ENCODE data around the gene PSPN. TPM values are rescaled to one million over a fixed set of nuclear protein-coding genes. Genes with fewer than 3 reads are reported as not detected.

PSPN gene, protein sequence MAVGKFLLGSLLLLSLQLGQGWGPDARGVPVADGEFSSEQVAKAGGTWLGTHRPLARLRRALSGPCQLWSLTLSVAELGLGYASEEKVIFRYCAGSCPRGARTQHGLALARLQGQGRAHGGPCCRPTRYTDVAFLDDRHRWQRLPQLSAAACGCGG
- total RNA-seq (2014; rRNA removed; shearing (Covaris generic)) = 1.8 and 2.3 TPM in 2 replicates

DNA sequence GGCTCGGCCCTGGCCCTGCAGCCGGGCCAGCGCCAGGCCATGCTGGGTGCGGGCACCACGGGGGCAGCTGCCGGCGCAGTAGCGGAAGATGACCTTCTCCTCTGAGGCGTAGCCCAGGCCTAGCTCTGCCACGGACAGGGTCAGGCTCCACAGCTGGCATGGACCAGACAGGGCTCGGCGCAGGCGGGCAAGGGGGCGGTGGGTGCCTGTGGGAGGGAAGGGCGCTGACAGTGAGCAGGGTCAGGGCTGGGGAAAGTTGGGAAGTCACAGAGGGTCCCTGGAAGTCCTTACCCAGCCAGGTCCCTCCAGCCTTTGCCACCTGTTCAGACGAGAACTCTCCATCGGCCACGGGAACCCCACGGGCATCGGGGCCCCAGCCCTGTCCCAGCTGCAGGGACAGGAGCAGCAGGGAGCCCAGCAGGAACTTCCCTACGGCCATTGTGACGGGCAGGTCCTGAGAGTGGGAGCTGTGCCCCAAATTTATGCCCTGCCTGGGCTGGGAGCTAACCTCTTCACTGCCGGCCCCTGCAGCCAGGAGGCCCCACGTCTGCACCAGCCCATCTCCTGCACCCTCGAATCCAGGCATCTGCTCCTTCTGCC, at the start of gene PSPN:
PSPN (minus strand) TSS at position 523 of the 600 bp plus-strand sequence; CDS start at position 439, 84 bp downstream.
- no peak for DNase-seq (ENCODE audit: low spot score)

DNA sequence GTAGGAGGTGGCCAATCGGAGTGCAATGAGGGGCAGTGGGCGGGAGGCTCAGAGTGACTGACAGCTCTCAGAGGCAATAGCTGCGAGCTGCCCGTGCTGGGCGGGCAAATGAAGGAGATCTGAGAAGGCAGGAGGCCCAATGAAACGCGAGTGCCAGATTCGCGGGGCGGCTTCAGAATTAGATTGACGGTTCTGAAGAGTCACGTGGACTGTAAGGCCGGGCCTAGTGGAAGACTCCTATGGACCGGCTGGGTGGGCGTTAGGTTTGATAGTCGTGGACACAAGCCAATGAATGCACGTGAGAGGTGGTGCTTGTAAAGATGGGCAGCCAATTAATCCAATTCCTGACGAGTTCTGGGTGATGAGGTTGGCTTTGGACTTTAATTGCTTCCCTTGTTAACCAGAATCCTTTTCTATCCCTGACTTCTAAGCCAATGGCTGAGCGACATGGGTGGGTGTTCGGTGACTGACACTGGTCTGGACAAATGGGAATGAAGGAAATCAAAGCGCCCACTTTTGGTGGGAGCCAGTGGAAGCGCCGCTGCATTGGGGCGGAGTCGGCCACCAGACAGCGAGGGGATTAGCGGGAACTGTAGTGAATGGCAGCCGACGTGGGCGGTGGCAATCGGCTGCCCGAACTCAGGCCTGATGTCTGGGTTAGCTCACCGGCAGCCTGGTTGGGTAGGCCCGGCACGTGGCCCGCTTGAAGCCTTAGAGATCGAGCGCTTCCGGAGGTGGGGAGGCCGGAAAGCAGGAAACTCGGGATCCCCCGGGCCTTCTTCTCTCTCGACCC, 49.4 kb upstream of the PSPN start:
- DNase-seq (ENCODE audit: low spot score) = peak; percentile 100

DNA sequence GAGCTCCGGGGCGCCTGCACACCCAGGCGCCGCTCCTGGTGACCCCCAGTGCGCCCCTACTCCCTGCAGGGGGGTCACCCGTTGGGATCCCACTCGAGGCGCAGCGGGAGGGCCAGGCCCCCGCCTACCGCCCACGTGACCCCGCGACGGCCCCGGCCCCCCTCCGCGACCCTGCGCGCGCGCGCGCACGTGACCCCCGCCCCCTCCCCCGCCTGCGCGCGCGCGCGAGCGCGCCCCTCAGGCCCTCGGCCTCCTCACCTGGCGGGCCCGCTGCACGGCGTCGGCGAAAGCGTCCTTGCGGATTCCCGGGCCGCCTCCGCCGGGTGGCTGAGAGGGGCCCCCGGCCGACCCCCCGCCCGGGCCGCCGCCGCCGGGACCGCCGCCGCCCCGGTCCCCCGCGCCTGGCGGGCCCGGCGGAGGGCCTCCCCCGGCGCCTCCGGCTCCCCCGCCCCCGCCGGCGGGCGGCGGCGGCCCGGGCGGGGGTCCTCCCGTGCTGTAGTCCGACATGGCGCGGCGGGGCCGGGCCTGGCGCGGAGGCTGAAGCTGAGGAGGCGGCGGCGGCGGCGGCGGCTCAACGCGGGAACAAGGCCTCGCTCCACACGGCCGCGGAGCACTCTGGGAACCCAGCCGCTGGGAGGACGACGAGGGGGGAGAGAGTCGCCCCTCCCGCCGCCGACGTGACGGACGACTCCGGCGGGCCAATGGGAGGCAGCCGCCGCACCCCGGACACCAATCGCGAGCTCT, 48.6 kb upstream of the PSPN start, which contains the start of gene KHSRP:
KHSRP (minus strand) TSS at position 617 of the 744 bp plus-strand sequence; CDS start at position 507, 110 bp downstream.
- no peak for DNase-seq (ENCODE audit: low spot score)

DNA sequence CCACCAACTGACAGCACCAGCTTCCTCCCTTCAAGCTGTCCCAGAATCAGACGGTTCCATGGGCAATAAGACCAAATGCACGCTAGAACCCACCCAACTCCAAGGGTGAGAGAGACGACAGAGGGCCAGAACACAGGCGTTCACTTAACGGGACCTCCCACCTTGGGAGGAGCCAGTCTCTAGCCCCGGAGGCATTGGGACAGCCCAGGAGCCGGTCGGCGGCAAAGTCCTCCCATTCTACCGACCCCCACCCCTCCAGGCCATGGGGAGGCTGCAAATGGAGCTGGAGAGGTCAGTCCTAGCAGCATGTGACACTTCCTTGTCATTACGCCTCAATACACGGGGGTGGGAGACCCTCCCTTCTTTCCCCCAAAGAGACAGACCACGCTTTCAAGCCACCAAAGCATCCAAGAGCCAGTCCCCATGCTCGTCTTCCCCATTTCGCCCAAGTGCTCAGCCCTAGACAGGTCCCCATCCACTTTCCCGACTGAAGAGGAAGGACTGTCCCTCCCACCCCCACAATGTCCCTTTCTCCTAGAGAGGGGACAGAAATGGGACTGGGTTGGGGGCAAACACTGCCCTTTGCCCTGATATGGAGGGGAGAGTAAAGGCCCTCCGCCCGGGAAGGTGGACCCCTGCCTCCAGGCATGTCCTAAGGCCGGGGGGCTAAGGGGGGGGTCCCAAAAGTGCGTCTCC, 47.9 kb upstream of the PSPN start:
- peak; percentile 38 for DNase-seq (ENCODE audit: low spot score)

DNA sequence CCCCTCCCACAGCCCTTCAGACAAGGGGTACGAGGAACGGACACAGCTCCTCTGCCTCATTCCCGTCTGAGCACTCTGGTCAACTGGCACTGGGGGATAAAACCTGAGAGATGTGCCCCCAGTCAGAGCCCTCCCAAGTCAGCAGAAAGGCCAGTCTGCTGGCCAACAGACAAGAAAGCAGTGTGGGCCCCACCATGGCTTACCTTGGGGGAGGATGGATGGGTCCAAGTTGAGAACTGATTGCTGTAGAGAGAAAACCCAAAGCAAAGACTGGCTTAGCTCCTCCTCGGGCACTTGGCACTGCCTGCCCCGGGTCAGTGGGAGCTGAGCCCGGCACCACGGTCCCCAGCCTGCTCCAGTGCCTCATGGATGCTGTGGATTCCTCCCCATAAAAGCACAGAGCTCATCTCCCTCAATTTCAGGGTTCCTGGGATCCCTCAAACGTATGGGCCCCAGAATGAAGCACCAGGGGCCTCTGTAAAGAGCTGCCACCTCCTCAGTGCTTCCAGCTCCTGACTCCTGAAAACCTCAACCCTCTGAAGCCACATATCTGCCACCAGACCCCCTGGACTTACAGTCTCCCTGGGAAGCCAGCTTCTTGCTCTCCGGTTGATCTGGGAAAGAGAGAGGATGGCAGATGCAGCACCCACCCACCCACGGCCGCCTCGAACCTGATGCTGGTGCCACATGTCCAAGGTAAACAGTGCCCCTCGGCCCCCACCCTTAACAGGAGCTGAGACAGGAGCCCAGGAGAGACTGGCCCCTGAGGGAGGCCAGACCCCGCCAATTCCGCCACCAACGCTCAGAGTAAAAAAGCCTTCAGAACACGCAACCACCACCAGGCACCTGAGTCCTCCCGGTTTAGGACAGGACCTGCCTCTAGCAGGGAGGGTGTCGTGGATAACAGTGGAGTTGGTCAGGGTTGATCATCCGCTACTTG, 45.6 kb upstream of the PSPN start:
- DNase-seq (ENCODE audit: low spot score) = no peak

DNA sequence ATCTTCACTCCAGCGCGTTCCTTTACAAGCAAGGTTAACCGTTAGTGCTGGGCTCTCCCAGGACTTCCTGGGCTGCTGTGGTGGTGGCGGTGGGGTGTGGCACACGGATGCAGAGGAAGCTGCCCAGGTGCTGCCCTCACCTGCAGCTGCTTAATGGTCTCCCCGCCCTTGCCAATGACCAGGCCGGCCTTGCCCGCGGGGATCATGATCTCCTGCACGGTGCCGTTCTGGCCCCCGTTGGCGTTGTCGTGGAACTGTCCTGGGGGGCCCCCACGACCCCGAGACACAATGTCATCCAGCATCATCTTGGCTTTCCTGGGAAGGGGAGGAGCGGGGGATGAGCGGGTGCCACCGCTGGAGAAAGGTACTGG, 42.8 kb upstream of the PSPN start:
- DNase-seq (ENCODE audit: low spot score) = no peak

DNA sequence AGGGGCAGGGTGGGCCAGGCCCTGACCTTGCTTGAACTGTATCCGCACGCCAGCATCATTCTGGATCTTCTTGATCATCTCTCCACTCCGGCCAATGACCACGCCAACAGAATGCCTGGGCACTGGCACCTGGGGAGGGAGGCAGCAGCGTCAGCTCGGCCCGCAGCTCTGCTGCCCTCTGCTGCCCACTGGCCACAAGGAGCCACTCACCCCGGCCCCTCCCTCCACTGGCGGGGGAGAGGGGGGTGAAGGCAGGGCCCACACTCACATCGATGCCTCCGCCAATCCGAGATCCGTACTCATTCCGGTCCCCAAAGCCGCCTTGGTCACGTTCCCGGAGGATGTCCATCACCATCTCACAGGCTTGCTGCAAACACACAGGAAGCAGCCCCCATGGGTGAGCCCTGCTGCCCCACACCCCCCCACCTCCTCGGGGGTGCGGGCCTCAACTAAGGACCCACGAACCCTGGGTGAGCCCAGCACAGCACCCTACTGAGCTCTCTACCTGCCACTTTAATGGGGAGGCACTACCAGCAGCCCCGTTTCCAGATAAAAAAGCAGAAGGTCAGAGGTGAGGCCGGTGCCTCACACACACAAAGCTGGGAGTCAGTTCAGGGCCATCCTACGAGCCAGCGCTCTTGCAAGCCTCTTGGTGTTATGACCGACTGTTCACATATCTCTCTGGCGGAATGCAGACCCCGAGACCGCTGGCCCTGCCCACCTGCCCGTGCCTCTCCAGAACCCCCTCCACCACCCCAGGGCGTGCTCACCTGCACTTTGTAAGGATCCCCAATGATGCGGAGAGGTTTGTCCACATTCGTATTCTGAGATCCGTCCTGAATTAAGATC, 42.2 kb upstream of the PSPN start:
- DNase-seq (ENCODE audit: low spot score) = peak; percentile 35

DNA sequence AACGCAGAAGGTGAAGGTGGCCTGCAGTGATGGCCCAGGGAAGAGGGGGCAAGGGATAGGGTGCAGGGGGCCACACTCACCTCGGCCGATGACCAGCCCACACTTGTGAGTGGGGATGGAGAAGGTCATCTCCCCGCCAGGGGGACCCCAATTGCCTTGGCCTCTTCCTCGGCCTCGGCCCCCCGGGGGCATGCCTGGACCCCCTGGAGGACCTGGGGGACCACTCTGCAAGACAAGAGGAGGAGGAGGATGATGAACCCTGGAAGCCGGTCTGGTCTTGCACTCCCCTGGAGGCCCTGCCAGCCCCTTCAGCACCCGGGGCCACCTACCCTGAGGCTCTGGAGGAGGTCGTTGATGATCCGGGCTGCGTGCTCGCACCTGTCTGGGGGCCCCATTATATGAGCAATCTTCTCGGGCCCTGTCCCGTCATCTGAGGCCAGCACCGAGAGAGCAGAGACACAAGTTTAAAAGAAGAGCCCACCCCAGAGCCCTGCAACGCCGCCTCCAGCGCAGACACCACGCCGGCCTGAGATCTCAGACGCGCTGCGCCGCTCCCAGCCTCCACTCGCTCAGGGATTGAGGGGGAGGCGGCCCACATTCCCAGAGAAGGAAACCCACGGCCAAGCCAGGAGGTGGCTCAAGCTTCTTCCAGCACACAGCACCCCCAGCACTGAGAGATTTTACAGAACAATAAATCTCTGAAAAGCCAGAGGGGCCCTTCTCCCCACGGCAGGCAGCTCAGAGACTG, 41.1 kb upstream of the PSPN start:
- no peak for DNase-seq (ENCODE audit: low spot score)

DNA sequence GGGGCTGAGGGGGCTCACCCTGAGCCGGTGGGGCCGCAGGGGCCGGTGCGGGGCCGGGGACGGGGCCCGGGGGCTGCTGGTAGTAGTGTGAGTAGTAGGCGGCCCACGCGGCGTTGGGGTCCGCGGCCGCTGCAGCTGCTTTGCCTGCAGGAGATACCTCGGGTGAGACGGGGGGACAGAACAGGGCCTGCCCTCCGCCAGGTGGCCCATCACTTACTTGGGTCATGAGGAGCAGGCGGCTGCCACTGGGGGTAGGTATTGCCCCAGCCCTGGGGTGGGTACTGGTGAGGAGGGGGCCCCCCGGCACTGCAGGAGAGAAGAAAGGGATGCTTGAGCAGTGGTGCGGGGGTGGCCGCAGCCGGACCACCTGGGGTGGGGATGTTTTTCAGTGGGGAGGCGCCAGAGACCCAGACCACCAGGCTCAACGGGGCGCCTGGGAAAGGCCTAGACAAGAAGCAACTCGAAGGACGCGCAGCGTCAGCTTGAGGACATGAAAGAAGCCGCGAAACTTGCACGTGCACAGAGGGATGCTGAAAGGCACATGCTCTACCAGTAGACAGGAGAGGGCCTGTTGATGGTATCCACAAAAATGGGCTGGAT, 40.0 kb upstream of the PSPN start:
- no peak for DNase-seq (ENCODE audit: low spot score)

DNA sequence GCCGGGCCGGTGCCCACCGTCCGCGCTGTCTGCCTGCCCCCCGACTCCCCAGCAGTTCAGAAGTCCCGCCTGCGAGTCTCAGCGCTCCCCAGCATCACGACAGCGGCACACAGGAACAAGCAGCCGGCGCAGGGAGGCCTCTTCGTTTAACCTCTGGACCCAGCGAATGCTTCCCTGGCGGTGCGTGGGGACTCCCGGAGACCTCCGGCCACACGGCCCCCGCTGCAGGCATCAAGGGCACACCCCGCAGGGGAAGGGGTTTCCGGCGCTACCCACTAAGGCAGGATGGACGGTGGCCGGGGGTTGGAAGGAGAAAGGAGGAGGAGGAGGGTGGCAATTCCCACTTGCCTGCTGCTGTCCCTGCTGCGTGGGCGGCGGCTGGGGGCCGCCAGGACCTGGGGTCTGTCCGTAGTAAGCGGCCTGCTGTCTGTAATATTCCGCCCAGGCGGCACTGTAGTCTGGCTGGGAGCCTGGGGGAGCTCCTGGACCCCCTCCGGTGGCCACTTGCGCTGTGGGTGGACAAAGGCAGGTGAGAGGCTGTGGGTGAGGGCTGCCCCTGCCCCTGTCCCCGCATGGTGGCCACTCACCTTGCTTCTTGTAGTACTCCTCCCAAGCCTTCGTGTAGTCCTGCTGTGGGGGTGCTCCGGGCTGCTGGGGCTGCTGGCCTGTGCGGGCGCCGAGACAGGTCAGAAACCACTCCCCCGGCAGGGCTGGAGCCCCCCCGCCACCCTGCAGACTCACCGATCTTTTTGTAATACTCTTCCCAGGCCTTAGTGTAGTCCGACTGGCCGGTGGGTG, 39.3 kb upstream of the PSPN start:
- no peak for DNase-seq (ENCODE audit: low spot score)

DNA sequence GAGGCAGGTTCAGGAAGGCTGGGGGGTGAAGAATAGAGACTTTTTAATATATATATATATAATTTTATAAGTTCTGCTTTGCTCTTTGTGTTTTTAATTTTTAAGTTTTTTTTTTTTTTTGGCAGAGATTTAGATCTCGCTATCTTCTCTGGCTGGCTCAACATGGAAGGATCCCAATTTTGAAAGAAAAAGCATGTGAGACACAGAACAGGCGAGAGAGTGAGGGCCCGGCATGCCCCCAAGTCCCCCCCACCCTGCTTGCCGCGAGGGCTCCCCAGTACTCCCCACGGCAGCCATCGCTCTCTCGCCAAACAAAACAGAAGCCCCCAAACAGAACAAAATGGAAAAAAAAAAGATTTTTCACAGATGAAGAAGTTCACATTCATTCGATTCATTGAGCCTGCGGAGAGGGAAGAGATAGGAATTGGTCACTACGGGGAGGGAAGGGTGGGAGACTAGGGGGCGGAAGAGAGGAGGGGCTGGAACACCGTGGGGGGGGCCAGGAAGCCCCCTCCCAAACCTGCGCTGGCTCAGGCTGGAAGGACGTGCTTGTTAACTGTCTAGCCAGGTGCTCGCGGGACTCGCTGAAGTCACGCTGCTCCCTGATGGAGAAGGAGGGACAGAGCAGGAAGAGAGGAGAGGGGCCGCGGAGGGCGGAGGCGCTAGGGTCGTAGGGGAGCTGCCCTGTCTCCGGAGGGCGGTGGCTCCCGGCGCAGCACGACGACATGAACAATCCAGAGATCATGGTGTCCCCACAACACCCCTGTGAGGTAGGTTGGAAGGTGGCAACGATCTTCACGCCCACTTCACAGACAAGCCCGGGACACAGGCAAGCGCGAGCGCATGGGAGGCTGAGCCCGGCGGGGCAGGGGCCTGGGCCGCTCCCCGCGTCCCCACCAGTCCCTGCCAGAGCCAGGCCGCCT, 38.2 kb upstream of the PSPN start:
- DNase-seq (ENCODE audit: low spot score) = no peak

DNA sequence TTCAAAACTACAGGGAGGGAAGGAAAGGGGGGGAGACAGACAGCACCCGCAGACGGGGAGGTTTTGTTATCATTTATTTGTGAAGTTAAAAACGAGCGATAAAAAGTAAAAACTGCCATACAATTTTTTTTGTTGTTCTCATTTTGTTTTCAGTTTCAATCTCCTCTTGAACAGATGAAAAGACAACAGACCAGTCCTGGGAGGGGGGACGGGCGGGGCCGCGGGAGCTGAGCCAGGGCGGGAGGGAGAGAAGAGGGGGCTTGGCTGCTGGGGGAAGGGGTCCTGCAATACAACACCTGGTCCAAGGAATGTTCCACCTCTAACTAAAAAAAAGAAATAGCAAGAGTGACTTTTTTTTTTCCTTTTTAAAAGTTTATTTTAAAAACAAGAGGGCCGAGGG, 37.6 kb upstream of the PSPN start:
- no peak for DNase-seq (ENCODE audit: low spot score)

DNA sequence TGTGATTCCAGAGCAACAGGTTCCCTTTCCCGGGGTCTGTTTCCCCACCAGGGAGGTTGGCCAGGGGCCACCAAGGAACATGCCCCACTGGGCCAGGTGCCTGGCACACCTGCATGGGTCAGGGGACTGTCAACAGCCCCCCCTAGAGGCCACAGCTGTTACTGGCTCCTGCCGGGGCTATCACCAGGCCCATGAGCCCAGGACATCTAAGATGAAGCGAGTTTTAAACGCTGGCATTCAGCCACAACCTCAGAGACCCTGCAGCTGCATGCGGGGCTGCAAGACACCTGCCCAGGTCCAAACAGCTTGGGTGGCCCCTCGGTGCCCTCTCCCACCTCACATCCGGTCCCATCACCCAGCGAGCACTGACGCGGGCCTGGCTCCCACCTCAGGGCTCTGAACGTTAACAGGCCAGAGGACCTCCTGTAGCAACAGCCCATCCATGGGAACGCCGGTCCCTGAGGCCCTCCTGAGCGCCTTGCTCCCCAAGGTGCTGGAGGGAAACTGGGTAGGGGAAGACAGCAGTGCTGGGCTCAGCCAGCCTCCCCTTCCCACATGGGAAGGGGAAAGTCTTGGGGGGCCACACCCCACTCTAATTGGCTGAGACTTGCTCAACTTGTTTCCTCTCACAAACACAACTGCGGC, 36.8 kb upstream of the PSPN start:
- no peak for DNase-seq (ENCODE audit: low spot score)

DNA sequence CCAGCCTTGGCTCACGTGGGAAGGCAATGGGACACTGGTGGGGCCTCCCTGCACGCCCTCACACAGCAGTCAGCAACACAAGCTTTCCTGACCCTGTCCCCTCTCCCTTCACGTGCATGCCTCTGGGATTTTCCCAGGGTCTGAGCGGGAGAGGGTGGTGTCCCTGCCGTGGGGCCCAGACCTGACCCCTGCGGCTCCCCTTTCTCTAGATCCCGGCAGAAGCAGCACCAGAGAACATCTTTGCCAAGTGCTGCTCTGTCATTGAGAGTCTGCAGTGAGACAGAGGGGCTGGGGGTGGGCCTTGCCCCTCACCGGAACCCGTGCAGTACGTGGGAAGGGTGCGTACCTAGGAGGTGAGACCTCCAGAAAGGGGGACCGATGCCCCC, 36.3 kb upstream of the PSPN start:
- DNase-seq (ENCODE audit: low spot score) = no peak

DNA sequence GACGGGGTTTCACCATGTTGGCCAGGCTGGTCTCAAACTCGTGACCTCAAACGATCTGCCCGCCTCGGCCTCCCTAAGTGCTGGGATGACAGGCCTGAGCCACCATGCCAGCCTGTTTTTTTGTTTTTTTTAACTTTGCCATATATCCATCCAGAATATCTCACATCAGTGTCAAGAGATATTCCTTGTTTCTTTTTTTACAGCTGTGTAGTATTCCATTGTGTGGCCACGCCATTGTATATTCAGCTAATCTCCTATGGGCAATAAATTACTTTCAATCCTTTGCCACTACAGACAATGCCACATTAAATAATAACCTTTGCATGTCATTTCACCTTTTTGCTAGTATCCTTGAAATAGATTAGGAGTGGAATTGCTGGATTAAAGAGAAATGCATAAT, 33.6 kb upstream of the PSPN start:
- no peak for DNase-seq (ENCODE audit: low spot score)

DNA sequence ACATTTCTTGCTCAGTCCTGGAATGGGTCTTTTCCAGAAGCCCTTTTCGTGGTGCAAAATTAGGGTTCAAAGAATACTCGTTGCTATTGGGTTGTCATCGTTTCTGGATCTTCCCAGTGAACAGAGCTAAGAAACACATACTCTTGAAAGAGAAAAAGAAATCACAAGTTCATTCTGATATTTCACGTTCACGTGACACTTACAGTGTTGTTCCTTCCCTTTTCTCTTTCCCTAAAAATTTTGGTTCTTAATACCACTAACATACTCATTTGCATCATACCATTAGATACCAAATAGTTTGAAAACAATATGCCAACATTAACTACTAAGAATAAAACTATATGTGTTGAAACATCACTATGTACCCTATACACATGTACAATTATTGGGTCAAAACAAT, 30.7 kb upstream of the PSPN start:
- DNase-seq (ENCODE audit: low spot score) = no peak

All from A172 (cell line).